Cardiac muscle cell (in vitro differentiated cells and primary cell): ENCODE results near the gene DUS3L. TPM values are rescaled to one million over a fixed set of nuclear protein-coding genes. Genes with fewer than 3 reads are reported as not detected.

Experiments
- DNase-seq, 2 donors: peaks; one replicate each; pipeline versions ENCODE4 v3.0.0 to v3.0.0-alpha.2; 2010 to 2017; ENCODE audit warnings: low read depth in 1 of 2, low spot score in 1 of 2
- H3K27ac ChIP-seq: fragments of 200-600 bp; sonication (generic); 2 replicates; pipeline ENCODE4 v1.5.1; 2016
- H3K27me3 ChIP-seq: fragments of 200-600 bp; sonication (generic); 2 replicates; pipeline ENCODE4 v1.6.0; 2016; ENCODE audit warnings: control low read depth
- H3K36me3 ChIP-seq: fragments of 200-600 bp; sonication (generic); 2 replicates; pipeline ENCODE4 v1.5.1; 2016; ENCODE audit warnings: control low read depth
- H3K4me1 ChIP-seq: fragments of 200-600 bp; sonication (generic); 2 replicates; pipeline ENCODE4 v1.8.1; 2017; ENCODE audit warnings: low read depth, mild to moderate bottlenecking, mixed run types
- H3K4me3 ChIP-seq: fragments of 200-600 bp; sonication (generic); 2 replicates; pipeline ENCODE4 v1.5.1; 2016; ENCODE audit warnings: mild to moderate bottlenecking
- H3K9me3 ChIP-seq: fragments of 200-600 bp; sonication (generic); 2 replicates; pipeline ENCODE4 v1.5.1; 2017; ENCODE audit warnings: low read depth, mild to moderate bottlenecking, control low read depth
- polyA plus RNA-seq: library from polyadenylated mRNA; unstranded; fragments of >200 nt; fragmentation: Nextera tagmentation; extraction: Ambion mirVana; gene quantifications from 2 replicates; pipeline ENCODE4 v1.2.1, GENCODE V29; 2016
- total RNA-seq: library from RNA; depleted of rRNA; stranded (reverse); fragments of >200 nt; gene quantifications from 2 replicates; pipeline ENCODE4 v1.2.3, GENCODE V29; 2016
- TF ChIP-seq, protein P1 (sequence below): IDR thresholded peaks from 2 replicates; pipeline ENCODE4 v1.5.1; 2012; ENCODE audit warnings: low read depth, mild to moderate bottlenecking, low read length

Gene DUS3L
- total and polyA plus RNA-seq, 2 experiments from 2014 or later: 39.1 to 43.4 TPM

DNA sequence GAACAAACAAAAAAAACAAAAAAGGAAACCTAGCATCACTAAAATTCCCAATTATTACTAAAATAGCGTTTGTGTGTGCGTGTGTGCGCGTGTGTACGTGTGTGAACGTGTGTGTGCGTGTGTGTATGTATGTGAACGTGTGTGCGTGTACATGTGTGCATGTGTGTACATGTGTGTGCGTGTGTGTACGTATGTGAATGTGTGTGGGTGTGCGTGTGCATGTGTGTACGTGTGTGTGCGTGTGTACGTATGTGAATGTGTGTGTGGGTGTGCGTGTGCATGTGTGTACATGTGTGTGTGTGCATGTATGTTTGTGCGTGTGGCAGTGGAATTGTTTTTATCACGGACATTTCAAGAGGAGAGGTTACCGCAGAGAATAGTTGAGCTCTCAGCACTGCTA lies 48.9 kb downstream of the DUS3L start:
- Histone ChIP-seq H3K9me3 (no peaks in the 10 kb centered on the region), H3K27me3 (no peaks in the 10 kb centered on the region), H3K36me3 (no peaks in the 10 kb centered on the region), H3K27ac (no peak overlapping the region), H3K4me3 (no peak overlapping the region), H3K4me1 (no peaks in the 10 kb centered on the region)
- no peak for DNase-seq
- TF ChIP-seq, protein P1, sequence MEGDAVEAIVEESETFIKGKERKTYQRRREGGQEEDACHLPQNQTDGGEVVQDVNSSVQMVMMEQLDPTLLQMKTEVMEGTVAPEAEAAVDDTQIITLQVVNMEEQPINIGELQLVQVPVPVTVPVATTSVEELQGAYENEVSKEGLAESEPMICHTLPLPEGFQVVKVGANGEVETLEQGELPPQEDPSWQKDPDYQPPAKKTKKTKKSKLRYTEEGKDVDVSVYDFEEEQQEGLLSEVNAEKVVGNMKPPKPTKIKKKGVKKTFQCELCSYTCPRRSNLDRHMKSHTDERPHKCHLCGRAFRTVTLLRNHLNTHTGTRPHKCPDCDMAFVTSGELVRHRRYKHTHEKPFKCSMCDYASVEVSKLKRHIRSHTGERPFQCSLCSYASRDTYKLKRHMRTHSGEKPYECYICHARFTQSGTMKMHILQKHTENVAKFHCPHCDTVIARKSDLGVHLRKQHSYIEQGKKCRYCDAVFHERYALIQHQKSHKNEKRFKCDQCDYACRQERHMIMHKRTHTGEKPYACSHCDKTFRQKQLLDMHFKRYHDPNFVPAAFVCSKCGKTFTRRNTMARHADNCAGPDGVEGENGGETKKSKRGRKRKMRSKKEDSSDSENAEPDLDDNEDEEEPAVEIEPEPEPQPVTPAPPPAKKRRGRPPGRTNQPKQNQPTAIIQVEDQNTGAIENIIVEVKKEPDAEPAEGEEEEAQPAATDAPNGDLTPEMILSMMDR: no peak

GRCh38 chr19:5738423-5738822 lies 52.5 kb downstream of the DUS3L start:
- no peaks in the 10 kb centered on the region for H3K4me1 ChIP-seq
- no peak overlapping the region for H3K27ac ChIP-seq
- no peaks in the 10 kb centered on the region for H3K27me3 ChIP-seq
- H3K36me3 ChIP-seq: no peaks in the 10 kb centered on the region
- H3K4me3 ChIP-seq: no peak overlapping the region
- DNase-seq: no peak
- TF ChIP-seq, protein P1: no peak
- H3K9me3 ChIP-seq: no peaks in the 10 kb centered on the region

Other genes starting within 250 kb of the DUS3L start
- 1.3 and 2.4 TPM in 2 replicates for gene TINCR, start 223.2 kb downstream of the DUS3L start, total RNA-seq
- 1.9 and 3.7 TPM in 2 replicates for gene TINCR, start 223.2 kb downstream of the DUS3L start, polyA plus RNA-seq
- gene SAFB2, start 168.4 kb downstream of the DUS3L start, total RNA-seq: 36.3 and 55.5 TPM in 2 replicates
- gene SAFB2, start 168.4 kb downstream of the DUS3L start, polyA plus RNA-seq: 66.3 and 71.8 TPM in 2 replicates
- 79.5 and 108 TPM in 2 replicates for gene SAFB, start 168.1 kb downstream of the DUS3L start, total RNA-seq
- 127 and 161 TPM in 2 replicates for gene SAFB, start 168.1 kb downstream of the DUS3L start, polyA plus RNA-seq
- 59.1 and 90.7 TPM in 2 replicates for gene MICOS13, start 110.6 kb downstream of the DUS3L start, total RNA-seq
- gene MICOS13, start 110.6 kb downstream of the DUS3L start, polyA plus RNA-seq: 134 and 173 TPM in 2 replicates
- 62.5 and 80.5 TPM in 2 replicates for gene HSD11B1L, start 110.1 kb downstream of the DUS3L start, total RNA-seq
- gene HSD11B1L, start 110.1 kb downstream of the DUS3L start, polyA plus RNA-seq: 60.1 and 61.9 TPM in 2 replicates
- 829 and 1,053 TPM in 2 replicates for gene RPL36, start 100.9 kb downstream of the DUS3L start, total RNA-seq
- gene RPL36, start 100.9 kb downstream of the DUS3L start, polyA plus RNA-seq: 982 and 1,206 TPM in 2 replicates
- gene LONP1, start 71.0 kb downstream of the DUS3L start, total RNA-seq: 125 and 151 TPM in 2 replicates
- 110 TPM in 2 replicates for gene LONP1, start 71.0 kb downstream of the DUS3L start, polyA plus RNA-seq
- 0.11 TPM in 1 of 2 replicates, not detected in the other for gene CATSPERD, start 70.5 kb downstream of the DUS3L start, total RNA-seq
- not detected in 2 replicates for gene CATSPERD, start 70.5 kb downstream of the DUS3L start, polyA plus RNA-seq
- gene PRR22, start 6.4 kb downstream of the DUS3L start, total RNA-seq: 3.6 and 4.9 TPM in 2 replicates
- gene PRR22, start 6.4 kb downstream of the DUS3L start, polyA plus RNA-seq: 1.9 and 9.7 TPM in 2 replicates
- 28.2 and 36.1 TPM in 2 replicates for gene NRTN, start 13.9 kb upstream of the DUS3L start, total RNA-seq
- 68.2 and 85.8 TPM in 2 replicates for gene NRTN, start 13.9 kb upstream of the DUS3L start, polyA plus RNA-seq
- gene FUT6, start 48.5 kb upstream of the DUS3L start, total RNA-seq: 0.42 TPM in 1 of 2 replicates, not detected in the other
- gene FUT6, start 48.5 kb upstream of the DUS3L start, polyA plus RNA-seq: not detected in 2 replicates
- gene FUT3, start 60.3 kb upstream of the DUS3L start, total RNA-seq: 0.14 and 3.8 TPM in 2 replicates
- 0.92 TPM in 1 of 2 replicates, not detected in the other for gene FUT3, start 60.3 kb upstream of the DUS3L start, polyA plus RNA-seq
- 1.5 TPM in 1 of 2 replicates, not detected in the other for gene FUT5, start 79.4 kb upstream of the DUS3L start, total RNA-seq
- gene FUT5, start 79.4 kb upstream of the DUS3L start, polyA plus RNA-seq: 8.9 TPM in 1 of 2 replicates, not detected in the other
- 295 and 485 TPM in 2 replicates for gene NDUFA11, start 112.6 kb upstream of the DUS3L start, total RNA-seq
- 738 and 760 TPM in 2 replicates for gene NDUFA11, start 112.6 kb upstream of the DUS3L start, polyA plus RNA-seq
- gene VMAC, start 113.7 kb upstream of the DUS3L start, total RNA-seq: 13.0 and 23.1 TPM in 2 replicates
- gene VMAC, start 113.7 kb upstream of the DUS3L start, polyA plus RNA-seq: 3.9 and 6.2 TPM in 2 replicates
- gene CAPS, start 123.1 kb upstream of the DUS3L start, total RNA-seq: 14.4 and 23.6 TPM in 2 replicates
- 14.1 and 17.7 TPM in 2 replicates for gene CAPS, start 123.1 kb upstream of the DUS3L start, polyA plus RNA-seq
- gene RANBP3, start 187.0 kb upstream of the DUS3L start, total RNA-seq: 102 and 108 TPM in 2 replicates
- gene RANBP3, start 187.0 kb upstream of the DUS3L start, polyA plus RNA-seq: 17.7 and 18.3 TPM in 2 replicates